ENCODE measurements around the gene ITGB2. TPM values are rescaled to one million over a fixed set of nuclear protein-coding genes. Genes with fewer than 3 reads are reported as not detected.

Gene ITGB2
- total RNA-seq, 1 donor from 2014 or later = 468 TPM

DNA sequence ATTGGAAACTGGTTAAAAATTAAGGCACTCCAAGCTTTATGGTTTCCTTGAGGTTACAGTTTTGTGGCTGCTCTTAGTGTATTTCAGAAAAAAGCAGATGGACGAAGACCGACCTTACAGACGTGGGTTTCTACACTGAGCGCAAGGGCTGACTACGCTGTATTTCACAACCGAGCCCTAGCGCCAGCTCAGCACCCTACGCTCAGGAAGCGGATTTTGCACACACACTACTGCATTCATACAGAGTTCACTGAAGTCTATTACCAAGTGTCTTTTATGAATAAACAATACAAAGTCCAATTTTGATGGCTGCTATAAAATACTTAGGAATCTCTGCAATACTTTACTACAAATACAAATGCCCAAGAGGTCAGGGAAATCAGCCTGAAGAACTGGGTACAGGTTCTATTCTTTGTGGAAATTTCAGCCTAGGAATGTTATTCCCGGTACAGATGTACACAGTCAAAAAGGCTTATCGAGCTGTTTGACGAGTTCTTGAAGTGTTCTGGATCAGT lies 71.0 kb downstream of the ITGB2 start:
- Histone ChIP-seq H3K4me3 (no peak overlapping the region), H3K27ac (no peak overlapping the region), H3K36me3 (peaks cover 62% of the 10 kb centered on the region), H3K27me3 (ENCODE audit: low read depth) (no peaks in the 10 kb centered on the region), H3K9me3 (no peaks in the 10 kb centered on the region), H3K4me1 (peaks cover 20% of the 10 kb centered on the region)
- intact Hi-C loops (cut with DNase I) = no loop called here
- no peak for ATAC-seq
- TF ChIP-seq, protein P1, sequence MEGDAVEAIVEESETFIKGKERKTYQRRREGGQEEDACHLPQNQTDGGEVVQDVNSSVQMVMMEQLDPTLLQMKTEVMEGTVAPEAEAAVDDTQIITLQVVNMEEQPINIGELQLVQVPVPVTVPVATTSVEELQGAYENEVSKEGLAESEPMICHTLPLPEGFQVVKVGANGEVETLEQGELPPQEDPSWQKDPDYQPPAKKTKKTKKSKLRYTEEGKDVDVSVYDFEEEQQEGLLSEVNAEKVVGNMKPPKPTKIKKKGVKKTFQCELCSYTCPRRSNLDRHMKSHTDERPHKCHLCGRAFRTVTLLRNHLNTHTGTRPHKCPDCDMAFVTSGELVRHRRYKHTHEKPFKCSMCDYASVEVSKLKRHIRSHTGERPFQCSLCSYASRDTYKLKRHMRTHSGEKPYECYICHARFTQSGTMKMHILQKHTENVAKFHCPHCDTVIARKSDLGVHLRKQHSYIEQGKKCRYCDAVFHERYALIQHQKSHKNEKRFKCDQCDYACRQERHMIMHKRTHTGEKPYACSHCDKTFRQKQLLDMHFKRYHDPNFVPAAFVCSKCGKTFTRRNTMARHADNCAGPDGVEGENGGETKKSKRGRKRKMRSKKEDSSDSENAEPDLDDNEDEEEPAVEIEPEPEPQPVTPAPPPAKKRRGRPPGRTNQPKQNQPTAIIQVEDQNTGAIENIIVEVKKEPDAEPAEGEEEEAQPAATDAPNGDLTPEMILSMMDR (IDR thresholded peaks at IDR 0.05) = no peak
- no peak for DNase-seq

DNA sequence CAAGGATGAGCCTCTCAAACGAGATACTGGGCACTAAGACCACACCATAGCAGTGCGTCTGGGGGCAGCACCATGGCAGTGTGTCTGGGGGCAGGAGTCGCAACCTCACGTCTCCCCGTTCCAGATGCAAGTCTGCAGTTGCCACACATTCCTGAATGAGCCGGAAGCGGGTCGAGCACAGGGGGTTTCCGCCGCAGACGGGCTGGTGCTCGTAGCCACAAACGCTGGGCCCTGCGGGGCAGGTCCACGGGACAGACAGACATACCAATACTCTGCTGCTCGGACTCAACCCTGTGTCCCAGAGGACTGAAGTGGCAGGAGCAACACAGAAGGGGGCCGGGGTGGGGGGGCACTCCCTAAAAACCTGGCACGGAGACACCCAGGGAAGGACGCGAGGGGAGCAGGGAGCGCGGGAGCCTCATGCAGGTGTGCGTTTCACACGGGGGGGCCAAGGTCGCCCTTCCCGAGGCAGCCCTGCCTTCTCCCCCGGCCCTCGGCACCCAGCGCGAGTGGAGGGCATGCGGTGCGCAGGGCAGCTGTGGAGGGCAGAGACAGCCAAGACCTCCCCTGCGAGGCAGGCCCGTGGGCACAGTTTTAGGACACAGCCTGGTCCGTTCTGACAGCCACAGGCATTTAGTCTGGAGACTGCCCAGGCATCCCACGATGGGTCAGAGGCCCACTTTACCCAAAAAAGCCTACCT lies 71.7 kb downstream of the ITGB2 start:
- DNase-seq = no peak
- no peak overlapping the region for H3K27ac ChIP-seq
- peaks cover 55% of the 10 kb centered on the region for H3K36me3 ChIP-seq
- H3K27me3 ChIP-seq (ENCODE audit: low read depth) = no peaks in the 10 kb centered on the region
- intact Hi-C loops (cut with DNase I) = no loop called here
- TF ChIP-seq, protein P1 (IDR thresholded peaks at IDR 0.05) = no peak
- H3K9me3 ChIP-seq = no peaks in the 10 kb centered on the region
- peaks cover 20% of the 10 kb centered on the region for H3K4me1 ChIP-seq
- no peak for ATAC-seq
- H3K4me3 ChIP-seq = no peak overlapping the region

DNA sequence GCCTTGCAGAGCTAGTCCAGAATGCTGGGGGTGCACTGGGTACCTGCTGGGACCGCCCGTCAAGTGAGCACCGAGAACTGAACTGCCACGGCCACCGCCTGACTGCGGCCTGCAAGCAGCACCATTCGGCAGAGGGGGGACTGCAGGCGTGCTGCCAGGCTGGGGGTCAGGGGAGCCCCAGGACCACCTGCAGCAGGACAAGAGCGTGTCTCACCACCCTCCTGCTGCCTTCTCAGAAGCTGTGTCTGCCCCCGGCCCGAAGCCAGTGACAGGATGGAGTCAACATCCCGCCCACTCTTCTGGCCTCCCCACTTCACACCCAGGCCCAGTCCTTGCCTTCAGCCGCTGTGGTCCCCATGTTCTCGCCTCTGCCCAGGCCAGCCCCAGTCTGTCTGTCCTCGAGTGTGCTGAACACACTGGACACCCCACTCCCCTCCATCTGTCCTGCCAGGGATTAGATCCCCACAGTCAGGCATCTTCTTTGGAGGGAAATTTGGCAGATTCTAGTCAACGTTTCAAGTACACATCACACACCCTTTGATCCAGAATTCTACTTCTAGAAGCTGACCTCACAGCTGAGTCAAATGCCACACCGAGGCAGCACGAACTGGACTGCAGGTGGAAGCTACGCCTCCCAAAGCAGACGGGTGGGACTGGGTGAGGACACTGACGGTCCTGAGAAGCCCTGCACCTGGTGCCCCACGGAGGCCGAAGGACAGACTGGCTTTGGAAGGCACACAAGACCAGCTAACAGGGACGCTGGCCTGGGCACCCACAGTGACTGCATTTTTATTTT lies 73.2 kb downstream of the ITGB2 start:
- peaks cover 20% of the 10 kb centered on the region for H3K4me1 ChIP-seq
- no peaks in the 10 kb centered on the region for H3K27me3 ChIP-seq (ENCODE audit: low read depth)
- intact Hi-C loops (cut with DNase I) = no loop called here
- H3K27ac ChIP-seq = no peak overlapping the region
- no peak for DNase-seq
- no peak for ATAC-seq
- TF ChIP-seq, protein P1 (IDR thresholded peaks at IDR 0.05) = no peak
- H3K36me3 ChIP-seq = peaks cover 40% of the 10 kb centered on the region
- H3K9me3 ChIP-seq = no peaks in the 10 kb centered on the region
- no peak overlapping the region for H3K4me3 ChIP-seq

DNA sequence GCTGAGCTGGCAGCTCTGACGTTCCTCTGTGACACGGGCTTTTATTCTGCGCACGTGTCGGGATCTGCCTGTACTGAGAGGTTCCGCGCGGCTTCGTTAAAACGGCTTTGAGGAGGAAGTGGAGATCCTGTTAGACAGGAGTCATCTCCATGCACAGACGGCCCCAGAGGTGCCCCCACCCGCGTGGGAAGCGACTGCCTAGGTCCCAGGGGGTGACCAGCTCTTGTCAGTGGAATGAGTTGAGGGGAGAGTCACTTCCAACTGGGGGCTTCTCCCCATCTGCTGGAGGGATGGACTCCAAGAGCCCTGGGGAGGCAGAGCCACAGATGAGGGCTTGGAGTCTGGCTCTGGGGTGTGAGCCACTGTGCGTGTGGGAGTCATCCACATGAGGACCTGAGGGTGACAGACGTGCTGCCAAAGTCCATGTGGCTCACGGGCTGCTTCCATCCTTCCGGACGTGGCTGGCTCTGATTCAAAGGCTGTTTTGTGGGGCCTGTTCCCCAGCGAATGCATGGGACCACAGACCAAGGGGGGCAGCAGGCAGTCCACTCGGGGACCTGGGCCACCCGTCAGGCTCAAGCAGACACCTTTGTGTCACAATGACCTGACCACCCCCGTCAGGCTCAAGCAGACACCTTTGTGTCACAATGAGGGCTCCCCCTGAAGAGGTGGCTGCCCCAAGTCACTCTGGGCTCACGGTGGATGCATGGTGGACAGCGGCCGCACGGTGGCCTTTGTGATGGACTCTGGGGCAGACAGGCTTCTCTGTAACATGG lies 74.0 kb downstream of the ITGB2 start:
- DNase-seq (peak; percentile 79), ATAC-seq (peak; percentile 61 to 67)
- intact Hi-C loops (cut with DNase I) = no loop called here
- Histone ChIP-seq H3K36me3 (peaks cover 32% of the 10 kb centered on the region), H3K27ac (peak overlapping the region; percentile 54), H3K9me3 (no peaks in the 10 kb centered on the region), H3K4me3 (peak overlapping the region; percentile 49), H3K4me1 (peaks cover 20% of the 10 kb centered on the region), H3K27me3 (ENCODE audit: low read depth) (no peaks in the 10 kb centered on the region)
- TF ChIP-seq, protein P1 (IDR thresholded peaks at IDR 0.05) = no peak

DNA sequence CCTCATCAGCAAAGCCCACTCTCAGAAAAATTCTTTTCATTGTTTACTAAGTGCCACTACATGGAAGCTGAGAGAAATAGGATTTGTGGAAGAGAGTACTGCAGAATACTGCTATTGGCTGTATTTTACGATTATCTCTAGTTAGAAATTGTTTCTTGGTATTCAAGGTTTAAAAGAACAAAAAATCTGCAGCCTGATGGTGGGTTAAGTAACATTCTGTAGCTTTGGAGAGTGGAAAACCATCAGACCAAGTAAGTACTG lies 74.5 kb downstream of the ITGB2 start:
- Histone ChIP-seq H3K4me1 (peaks cover 20% of the 10 kb centered on the region), H3K27me3 (ENCODE audit: low read depth) (no peaks in the 10 kb centered on the region), H3K27ac (peak overlapping the region; percentile 54), H3K9me3 (no peaks in the 10 kb centered on the region), H3K36me3 (peaks cover 27% of the 10 kb centered on the region), H3K4me3 (peak overlapping the region; percentile 49)
- ATAC-seq (no peak), DNase-seq (no peak)
- intact Hi-C loops (cut with DNase I) = no loop called here
- TF ChIP-seq, protein P1 (IDR thresholded peaks at IDR 0.05) = no peak

Data from lower lobe of right lung (tissue), 2 donors.